ENCODE results near the gene ADAM23. TPM values are rescaled to one million over a fixed set of nuclear protein-coding genes. Genes with fewer than 3 reads are reported as not detected.

ADAM23 gene
- total RNA-seq, 2 donors from 2014 or later, result 0.52 to 0.93 TPM

DNA sequence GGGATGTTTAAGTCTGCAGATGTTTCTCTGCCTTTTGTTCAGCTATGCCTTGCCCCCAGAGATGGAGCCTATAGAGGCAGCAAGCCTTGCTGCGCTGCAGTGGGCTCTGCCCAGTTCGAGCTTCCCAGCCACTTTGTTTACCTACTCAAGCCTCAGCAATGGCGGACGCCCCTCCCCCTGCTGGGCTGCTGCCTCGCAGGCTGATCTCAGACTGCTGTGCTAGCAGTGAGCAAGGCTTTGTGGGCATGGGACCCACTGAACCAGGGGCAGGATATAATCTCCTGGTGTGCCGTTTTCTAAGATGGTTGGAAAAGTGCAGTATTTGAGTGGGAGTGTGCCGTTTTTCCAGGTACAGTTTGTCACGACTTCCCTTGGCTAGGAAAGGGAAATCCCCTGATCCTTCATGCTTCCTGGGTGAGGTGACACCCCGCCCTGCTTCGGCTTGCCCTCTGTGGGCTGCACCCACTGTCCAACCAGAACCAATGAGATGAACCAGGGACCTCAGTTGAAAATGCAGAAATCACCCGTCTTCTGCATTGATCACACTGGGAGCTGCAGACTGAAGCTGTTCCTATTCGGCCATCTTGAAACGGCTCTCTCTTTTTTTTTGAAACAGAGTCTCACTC is 27.6 kb upstream of the ADAM23 start:
- Histone ChIP-seq H3K4me1 (no peaks in the 10 kb centered on the region), H3K27ac (no peak overlapping the region), H3K9ac (ENCODE audit: low read depth in 2 of 2, low read length in 2 of 2) (no peak overlapping the region), H3K4me3 (no peak overlapping the region), H3K9me3 (no peaks in the 10 kb centered on the region), H3K36me3 (no peaks in the 10 kb centered on the region), H3K27me3 (no peaks in the 10 kb centered on the region)
- intact Hi-C loops (cut with DNase I), result no loop called here
- no peak for DNase-seq
- TF ChIP-seq, protein P1, sequence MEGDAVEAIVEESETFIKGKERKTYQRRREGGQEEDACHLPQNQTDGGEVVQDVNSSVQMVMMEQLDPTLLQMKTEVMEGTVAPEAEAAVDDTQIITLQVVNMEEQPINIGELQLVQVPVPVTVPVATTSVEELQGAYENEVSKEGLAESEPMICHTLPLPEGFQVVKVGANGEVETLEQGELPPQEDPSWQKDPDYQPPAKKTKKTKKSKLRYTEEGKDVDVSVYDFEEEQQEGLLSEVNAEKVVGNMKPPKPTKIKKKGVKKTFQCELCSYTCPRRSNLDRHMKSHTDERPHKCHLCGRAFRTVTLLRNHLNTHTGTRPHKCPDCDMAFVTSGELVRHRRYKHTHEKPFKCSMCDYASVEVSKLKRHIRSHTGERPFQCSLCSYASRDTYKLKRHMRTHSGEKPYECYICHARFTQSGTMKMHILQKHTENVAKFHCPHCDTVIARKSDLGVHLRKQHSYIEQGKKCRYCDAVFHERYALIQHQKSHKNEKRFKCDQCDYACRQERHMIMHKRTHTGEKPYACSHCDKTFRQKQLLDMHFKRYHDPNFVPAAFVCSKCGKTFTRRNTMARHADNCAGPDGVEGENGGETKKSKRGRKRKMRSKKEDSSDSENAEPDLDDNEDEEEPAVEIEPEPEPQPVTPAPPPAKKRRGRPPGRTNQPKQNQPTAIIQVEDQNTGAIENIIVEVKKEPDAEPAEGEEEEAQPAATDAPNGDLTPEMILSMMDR (IDR thresholded peaks at IDR 0.05), result no peak

DNA sequence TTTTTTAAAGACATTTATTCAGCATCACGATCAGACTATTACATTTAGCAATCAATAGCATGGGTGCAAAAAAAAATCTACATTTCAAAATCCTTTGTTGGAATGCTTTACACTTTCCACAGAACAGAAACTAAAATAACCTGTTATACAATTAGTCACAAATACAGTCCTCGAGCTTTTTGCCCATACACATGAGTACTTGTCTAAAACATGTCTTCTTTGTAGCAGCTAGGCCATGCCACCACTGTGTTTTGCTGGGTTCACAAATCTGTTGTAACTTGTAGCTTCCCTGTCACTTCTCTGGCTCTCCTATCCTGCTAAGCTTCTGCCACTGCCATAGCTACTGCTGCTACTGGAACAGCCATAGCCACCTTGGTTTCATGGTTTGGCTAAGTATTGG is 24.4 kb upstream of the ADAM23 start:
- Histone ChIP-seq H3K9me3 (no peaks in the 10 kb centered on the region), H3K36me3 (no peaks in the 10 kb centered on the region), H3K27me3 (no peaks in the 10 kb centered on the region), H3K27ac (no peak overlapping the region), H3K4me1 (no peaks in the 10 kb centered on the region), H3K9ac (ENCODE audit: low read depth in 2 of 2, low read length in 2 of 2) (no peak overlapping the region), H3K4me3 (no peak overlapping the region)
- no peak for DNase-seq
- intact Hi-C loops (cut with DNase I), result no loop called here
- TF ChIP-seq, protein P1 (IDR thresholded peaks at IDR 0.05), result no peak

DNA sequence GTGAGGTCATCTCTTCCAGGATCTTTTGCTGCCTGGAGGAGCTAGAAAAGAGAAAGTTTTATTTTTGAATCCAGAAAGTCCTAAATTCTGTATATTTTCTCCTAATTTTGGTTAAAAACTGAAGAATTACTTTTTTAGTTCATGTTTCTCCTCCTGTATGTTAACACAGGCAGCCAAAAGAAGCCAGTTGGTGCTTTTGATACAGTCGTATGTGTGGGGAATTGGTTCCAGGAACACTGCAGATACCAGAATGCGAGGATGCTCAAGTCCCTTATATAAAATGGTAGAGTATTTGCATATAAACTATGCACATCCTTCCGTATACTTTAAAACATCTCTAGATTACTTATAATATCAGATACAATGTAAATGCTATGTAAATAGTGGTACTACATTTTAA is 22.6 kb upstream of the ADAM23 start:
- TF ChIP-seq, protein P1 (IDR thresholded peaks at IDR 0.05), result no peak

DNA sequence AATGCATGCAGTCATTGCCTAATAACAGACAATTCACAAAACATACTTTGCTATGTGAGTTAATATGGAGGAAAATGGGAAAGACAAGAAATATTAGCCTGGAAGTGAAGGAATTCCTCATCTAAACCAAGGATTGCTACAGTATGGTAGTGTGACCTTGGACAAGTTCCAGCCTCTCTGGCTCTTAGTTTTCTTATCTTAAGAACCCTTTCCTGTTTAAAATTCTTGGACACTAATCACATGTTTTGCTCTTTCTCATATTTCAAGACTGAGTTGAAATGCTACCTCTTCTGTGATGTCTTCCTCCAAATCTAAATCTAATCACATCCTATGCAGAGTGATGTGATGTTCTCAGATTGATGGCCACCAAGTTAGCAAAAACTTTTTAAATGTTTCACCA is 20.8 kb upstream of the ADAM23 start:
- Histone ChIP-seq H3K4me3 (no peak overlapping the region), H3K9me3 (no peaks in the 10 kb centered on the region), H3K4me1 (no peaks in the 10 kb centered on the region), H3K27ac (no peak overlapping the region), H3K36me3 (no peaks in the 10 kb centered on the region), H3K27me3 (no peaks in the 10 kb centered on the region), H3K9ac (ENCODE audit: low read depth in 2 of 2, low read length in 2 of 2) (no peak overlapping the region)
- intact Hi-C loops (cut with DNase I), result no loop called here
- no peak for DNase-seq
- TF ChIP-seq, protein P1 (IDR thresholded peaks at IDR 0.05), result no peak

More for the DNA sequence above, 22.6 kb upstream of the ADAM23 start:
- Histone ChIP-seq H3K4me3 (no peak overlapping the region), H3K27ac (no peak overlapping the region), H3K27me3 (no peaks in the 10 kb centered on the region), H3K9me3 (no peaks in the 10 kb centered on the region), H3K4me1 (no peaks in the 10 kb centered on the region), H3K36me3 (no peaks in the 10 kb centered on the region), H3K9ac (ENCODE audit: low read depth in 2 of 2, low read length in 2 of 2) (no peak overlapping the region)
- DNase-seq, result no peak
- intact Hi-C loops (cut with DNase I), result no loop called here

DNA sequence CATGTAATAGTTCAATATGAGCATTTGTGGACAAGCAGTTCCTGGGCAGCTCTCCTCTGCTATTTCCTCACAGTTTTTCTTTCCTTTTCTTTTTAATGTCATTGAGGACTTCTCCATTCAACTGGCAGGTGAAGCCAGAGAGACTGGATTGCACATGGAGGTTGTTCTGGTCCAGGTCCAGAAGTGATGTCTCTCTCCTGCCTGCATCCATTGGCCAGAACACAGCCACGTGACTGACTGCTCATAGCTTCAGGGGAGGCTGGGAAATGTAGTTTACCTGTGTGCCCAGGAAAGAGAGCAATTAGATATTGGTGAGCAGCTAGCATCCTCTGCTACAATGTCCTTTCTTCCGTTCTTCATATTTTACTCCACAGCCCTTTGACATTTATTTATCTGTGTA is 20.2 kb upstream of the ADAM23 start:
- intact Hi-C loops (cut with DNase I), result no loop called here
- no peak overlapping the region for H3K9ac ChIP-seq (ENCODE audit: low read depth in 2 of 2, low read length in 2 of 2)
- TF ChIP-seq, protein P1 (IDR thresholded peaks at IDR 0.05), result no peak

More for the DNA sequence above, 20.2 kb upstream of the ADAM23 start:
- Histone ChIP-seq H3K9me3 (no peaks in the 10 kb centered on the region), H3K36me3 (no peaks in the 10 kb centered on the region), H3K27me3 (no peaks in the 10 kb centered on the region), H3K4me1 (no peaks in the 10 kb centered on the region), H3K4me3 (no peak overlapping the region), H3K27ac (no peak overlapping the region)
- no peak for DNase-seq

Measured in colonic mucosa (tissue), 4 donors.